ENCODE measurements around the gene SAG. TPM values are rescaled to one million over a fixed set of nuclear protein-coding genes. Genes with fewer than 3 reads are reported as not detected.
A peak's percentile ranks its signal among the peaks of the same experiment; 100 is the strongest.

Gene SAG
- total RNA-seq, 1 donor = not detected

- peak; percentile 80 for DNase-seq (ENCODE audit: low read depth)
- TF ChIP-seq, protein P1, sequence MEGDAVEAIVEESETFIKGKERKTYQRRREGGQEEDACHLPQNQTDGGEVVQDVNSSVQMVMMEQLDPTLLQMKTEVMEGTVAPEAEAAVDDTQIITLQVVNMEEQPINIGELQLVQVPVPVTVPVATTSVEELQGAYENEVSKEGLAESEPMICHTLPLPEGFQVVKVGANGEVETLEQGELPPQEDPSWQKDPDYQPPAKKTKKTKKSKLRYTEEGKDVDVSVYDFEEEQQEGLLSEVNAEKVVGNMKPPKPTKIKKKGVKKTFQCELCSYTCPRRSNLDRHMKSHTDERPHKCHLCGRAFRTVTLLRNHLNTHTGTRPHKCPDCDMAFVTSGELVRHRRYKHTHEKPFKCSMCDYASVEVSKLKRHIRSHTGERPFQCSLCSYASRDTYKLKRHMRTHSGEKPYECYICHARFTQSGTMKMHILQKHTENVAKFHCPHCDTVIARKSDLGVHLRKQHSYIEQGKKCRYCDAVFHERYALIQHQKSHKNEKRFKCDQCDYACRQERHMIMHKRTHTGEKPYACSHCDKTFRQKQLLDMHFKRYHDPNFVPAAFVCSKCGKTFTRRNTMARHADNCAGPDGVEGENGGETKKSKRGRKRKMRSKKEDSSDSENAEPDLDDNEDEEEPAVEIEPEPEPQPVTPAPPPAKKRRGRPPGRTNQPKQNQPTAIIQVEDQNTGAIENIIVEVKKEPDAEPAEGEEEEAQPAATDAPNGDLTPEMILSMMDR (IDR thresholded peaks at IDR 0.05; ENCODE audit: insufficient read depth, low read depth, low read length) = peak; percentile 2
- H3K4me3 ChIP-seq (ENCODE audit: low read depth, low read length) = no peak overlapping the region
Measured at GRCh38 chr2:233350708-233351107, 43.1 kb downstream of the SAG start.

- TF ChIP-seq, protein P1 (IDR thresholded peaks at IDR 0.05; ENCODE audit: insufficient read depth, low read depth, low read length) = no peak
- no peak for DNase-seq (ENCODE audit: low read depth)
- H3K4me3 ChIP-seq (ENCODE audit: low read depth, low read length) = no peak overlapping the region
Measured at GRCh38 chr2:233351423-233351822, 43.8 kb downstream of the SAG start.

DNA sequence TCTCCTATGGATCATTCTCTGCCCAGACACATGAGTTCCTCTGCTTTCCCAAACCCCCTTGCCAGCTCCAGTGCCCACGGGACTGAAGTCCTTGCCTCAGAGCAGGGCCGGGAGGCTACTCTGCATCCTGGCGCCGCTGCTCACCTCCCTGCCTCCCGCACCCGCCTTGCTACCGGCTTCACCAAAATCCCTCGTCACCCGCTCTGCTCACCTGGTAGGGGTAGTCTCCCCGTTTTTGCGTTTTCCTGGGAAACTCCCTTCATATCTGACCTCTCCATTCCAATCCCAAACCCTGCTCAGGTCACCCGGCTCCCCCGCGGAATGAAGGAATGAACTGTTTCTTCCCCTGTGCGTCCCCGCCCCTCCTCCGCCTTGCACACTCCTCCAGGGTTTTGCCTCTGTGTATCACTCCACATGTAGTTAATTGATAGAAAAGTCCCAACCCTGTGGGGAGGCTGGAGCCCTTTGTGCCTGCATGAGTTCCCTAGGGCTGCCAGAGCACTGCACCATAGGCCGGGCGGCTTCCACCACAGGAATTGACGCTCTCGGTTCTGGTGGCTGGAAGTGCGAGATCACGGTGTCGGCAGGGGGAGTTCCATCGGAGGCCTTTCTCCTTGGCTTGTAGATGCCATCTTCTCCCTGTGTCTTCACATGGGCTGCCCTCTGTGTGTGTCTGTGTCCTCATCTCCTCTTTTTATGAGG lies 44.7 kb downstream of the SAG start:
- H3K4me3 ChIP-seq (ENCODE audit: low read depth, low read length) = no peak overlapping the region
- DNase-seq (ENCODE audit: low read depth) = no peak
- TF ChIP-seq, protein P1 (IDR thresholded peaks at IDR 0.05; ENCODE audit: insufficient read depth, low read depth, low read length) = no peak

DNA sequence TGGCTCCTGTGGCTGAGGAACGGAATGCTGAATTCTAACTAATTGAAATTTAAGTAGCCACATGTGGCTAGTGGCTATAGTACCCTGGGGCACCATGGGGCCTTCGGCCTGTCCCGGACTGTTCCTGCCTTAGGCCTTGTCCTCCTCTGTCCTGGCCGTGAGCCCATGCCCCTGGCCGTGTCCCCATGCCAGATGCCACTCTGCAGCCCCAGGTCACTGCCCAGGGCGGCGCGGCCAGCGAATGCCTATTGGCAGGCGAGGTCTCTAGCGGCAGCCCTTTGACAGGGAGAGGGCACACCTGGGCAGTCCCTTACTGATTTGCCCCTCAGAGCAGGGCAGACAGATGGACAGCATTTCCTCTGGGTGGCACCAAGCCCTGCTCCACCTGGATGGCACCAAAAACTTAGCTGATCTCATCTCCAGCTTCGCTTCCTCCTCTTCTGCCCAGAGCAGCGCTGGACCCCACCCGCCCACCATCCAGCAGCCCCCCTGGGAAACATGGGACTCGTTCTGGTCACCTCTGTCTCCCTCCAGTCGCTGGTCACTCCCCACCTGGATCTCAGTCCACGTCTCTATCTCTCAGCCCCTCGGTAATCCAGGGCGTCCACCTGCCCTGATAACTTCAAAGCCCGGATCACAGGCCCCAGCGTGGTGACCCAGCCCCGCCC lies 45.6 kb downstream of the SAG start:
- H3K4me3 ChIP-seq (ENCODE audit: low read depth, low read length) = no peak overlapping the region
- DNase-seq (ENCODE audit: low read depth) = no peak
- TF ChIP-seq, protein P1 (IDR thresholded peaks at IDR 0.05; ENCODE audit: insufficient read depth, low read depth, low read length) = no peak

GRCh38 chr2:233353769-233354499 lies 46.3 kb downstream of the SAG start, which contains the start of gene DGKD:
Gene DGKD (plus strand): TSS chr2:233354494. CDS start chr2:233354519, 25 bp downstream.
- DNase-seq (ENCODE audit: low read depth) = peak; percentile 41
- peak within 1 kb of the TSS; percentile 77 for H3K4me3 ChIP-seq (ENCODE audit: low read depth, low read length)
- TF ChIP-seq, protein P1 (IDR thresholded peaks at IDR 0.05; ENCODE audit: insufficient read depth, low read depth, low read length) = peak; percentile 10

DNA sequence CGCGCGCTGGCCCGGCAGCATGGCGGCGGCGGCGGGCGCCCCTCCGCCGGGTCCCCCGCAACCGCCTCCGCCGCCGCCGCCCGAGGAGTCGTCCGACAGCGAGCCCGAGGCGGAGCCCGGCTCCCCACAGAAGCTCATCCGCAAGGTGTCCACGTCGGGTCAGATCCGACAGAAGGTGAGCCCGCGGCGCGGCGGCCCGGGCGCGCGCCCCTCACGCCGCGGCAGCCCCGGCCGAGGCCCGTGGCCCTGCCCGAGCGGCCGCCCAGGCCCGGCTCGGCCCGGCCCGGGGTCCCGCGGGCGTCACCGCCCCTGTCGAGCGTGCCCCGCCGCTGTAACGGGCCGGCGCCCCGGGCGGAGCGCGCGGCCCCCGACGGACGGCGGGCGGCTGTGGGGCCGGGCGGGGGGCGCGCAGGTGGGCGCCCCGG lies 46.9 kb downstream of the SAG start:
- peak overlapping the region; percentile 77 for H3K4me3 ChIP-seq (ENCODE audit: low read depth, low read length)
- no peak for DNase-seq (ENCODE audit: low read depth)
- TF ChIP-seq, protein P1 (IDR thresholded peaks at IDR 0.05; ENCODE audit: insufficient read depth, low read depth, low read length) = no peak
